Loucy (cell line): ENCODE data around the gene FMNL2.

Experiments
- CTCF ChIP-seq: fragments of 200-600 bp; sonication (generic); conservative IDR thresholded peaks from 2 replicates; pipeline ENCODE4 v1.5.1; 2014; ENCODE audit warnings: mild to moderate bottlenecking, antibody characterized with exemption, low read length
- EZH2phosphoT487 ChIP-seq: fragments of 200-600 bp; IDR thresholded peaks from 2 replicates; pipeline ENCODE4 v1.6.1; 2018; ENCODE audit warnings: antibody characterized with exemption, mild to moderate bottlenecking, moderate library complexity, borderline replicate concordance

DNA sequence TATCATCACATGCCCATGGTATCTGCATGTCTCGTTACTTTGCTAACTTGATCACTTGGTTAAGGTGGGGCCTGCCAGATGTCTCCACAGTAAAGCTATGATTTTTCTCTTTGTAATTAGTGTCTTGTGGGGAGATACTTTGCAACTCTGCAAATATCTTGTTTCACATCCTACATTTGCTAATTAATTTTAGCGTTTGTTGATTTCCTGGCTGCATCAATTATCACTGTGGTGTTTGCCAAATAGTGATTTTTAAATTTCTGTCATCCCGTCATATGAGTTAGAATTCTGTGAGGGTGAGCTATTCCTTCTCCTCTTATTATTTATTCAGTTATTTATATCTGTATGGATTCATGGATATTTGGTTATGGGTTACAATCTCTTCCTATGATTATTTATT lies 161.4 kb downstream of the FMNL2 start:
- TF ChIP-seq CTCF (no peak), EZH2phosphoT487 (no peak)
